HepG2 (cell line): ENCODE data around the gene MLLT10. TPM values are rescaled to one million over a fixed set of nuclear protein-coding genes. Genes with fewer than 3 reads are reported as not detected.

Experiments used
- ARID2 ChIP-seq: sonication (generic); formaldehyde crosslinking; IDR thresholded peaks from 2 replicates; pipeline ENCODE4 v1.8.1; 2022; ENCODE audit warnings: mild to moderate bottlenecking, missing genetic modification reagents, borderline replicate concordance
- ASH2L ChIP-seq: fragments of 300-600, 200-600 bp; sonication (generic); IDR thresholded peaks from 2 replicates; pipeline ENCODE4 v1.7.0; 2017; ENCODE audit warnings: low read depth, mild to moderate bottlenecking, moderate library complexity, mixed read lengths, low read length; ENCODE audit not compliant: insufficient read length
- IRF2 ChIP-seq: IDR thresholded peaks from 2 replicates; pipeline ENCODE4 v1.6.1; 2018; ENCODE audit warnings: missing genetic modification reagents, missing compliant biosample characterization
- RERE ChIP-seq: IDR thresholded peaks from 2 replicates; pipeline ENCODE4 v1.6.1; 2016; ENCODE audit warnings: low read depth, missing genetic modification reagents, missing compliant biosample characterization
- RXRA ChIP-seq: sonication (generic); formaldehyde crosslinking; IDR thresholded peaks from 2 replicates; pipeline ENCODE4 v1.5.1; 2020; ENCODE audit warnings: missing genetic modification reagents
- SNAPC2 ChIP-seq: sonication (generic); formaldehyde crosslinking; IDR thresholded peaks from 2 replicates; pipeline ENCODE4 v1.8.1; 2022; ENCODE audit warnings: mild to moderate bottlenecking, missing genetic modification reagents
- ZNF253 ChIP-seq: sonication (generic); formaldehyde crosslinking; IDR thresholded peaks from 2 replicates; pipeline ENCODE4 v1.8.0; 2022; ENCODE audit warnings: mild to moderate bottlenecking, missing genetic modification reagents, borderline replicate concordance
- ZNF34 ChIP-seq: sonication (generic); formaldehyde crosslinking; IDR thresholded peaks from 2 replicates; pipeline ENCODE4 v1.4.0; 2020; ENCODE audit warnings: mild to moderate bottlenecking, missing genetic modification reagents, borderline replicate concordance
- ZNF704 ChIP-seq: sonication (generic); formaldehyde crosslinking; IDR thresholded peaks from 2 replicates; pipeline ENCODE4 v1.8.1; 2023; ENCODE audit warnings: mild to moderate bottlenecking, inconsistent platforms, moderate library complexity, missing genetic modification reagents, borderline replicate concordance
- ZNF768 ChIP-seq: sonication (generic); formaldehyde crosslinking; IDR thresholded peaks from 2 replicates; pipeline ENCODE4 v1.4.0; 2020; ENCODE audit warnings: missing genetic modification reagents
- ZNF792 ChIP-seq: IDR thresholded peaks from 2 replicates; pipeline ENCODE4 v1.6.1; 2016
- polyA plus RNA-seq, 8 experiments: library from polyadenylated mRNA; depleted of rRNA in 3 of 8; stranded (reverse) in 7 of 8; unstranded in 1 of 8; fragments of >200 nt; fragmentation: Illumina TruSeq in 4 of 8; extraction: Trizol in 4 of 8; gene quantifications; 2 replicates each; pipeline versions ENCODE4 v1.2.1 to v1.2.3, GENCODE V29; 2011 to 2016; ENCODE audit warnings: low read depth in 4 of 8, missing spikeins in 1 of 8, mixed read lengths in 1 of 8; ENCODE audit not compliant: insufficient read depth in 1 of 8
- total RNA-seq, 5 experiments: library from RNA; depleted of rRNA; stranded (reverse); fragments of >200 nt; fragmentation: Illumina TruSeq; extraction: Trizol; gene quantifications; 2 replicates each; pipeline ENCODE4 v1.2.3, GENCODE V29; 2016; ENCODE audit warnings: low read depth in 1 of 5
- TF ChIP-seq, protein P1 (sequence below): sonication (generic); formaldehyde crosslinking; IDR thresholded peaks from 2 replicates; pipeline ENCODE4 v1.4.0; 2020; ENCODE audit warnings: missing genetic modification reagents; ENCODE audit errors: not compliant biosample characterization
- TF ChIP-seq, protein P2 (sequence below): sonication (generic); formaldehyde crosslinking; IDR thresholded peaks from 2 replicates; pipeline ENCODE4 v1.5.0; 2020; ENCODE audit warnings: missing genetic modification reagents
- TF ChIP-seq, protein P3 (sequence below): sonication (generic); formaldehyde crosslinking; IDR thresholded peaks from 2 replicates; pipeline ENCODE4 v1.5.0; 2020; ENCODE audit warnings: mild to moderate bottlenecking, missing genetic modification reagents

MLLT10 gene
- total and polyA plus RNA-seq, 2 of the 13 experiments (the other 11 are each of a cell fraction or from before 2014, with no cell fraction given) = 51.3 to 84.1 TPM

DNA sequence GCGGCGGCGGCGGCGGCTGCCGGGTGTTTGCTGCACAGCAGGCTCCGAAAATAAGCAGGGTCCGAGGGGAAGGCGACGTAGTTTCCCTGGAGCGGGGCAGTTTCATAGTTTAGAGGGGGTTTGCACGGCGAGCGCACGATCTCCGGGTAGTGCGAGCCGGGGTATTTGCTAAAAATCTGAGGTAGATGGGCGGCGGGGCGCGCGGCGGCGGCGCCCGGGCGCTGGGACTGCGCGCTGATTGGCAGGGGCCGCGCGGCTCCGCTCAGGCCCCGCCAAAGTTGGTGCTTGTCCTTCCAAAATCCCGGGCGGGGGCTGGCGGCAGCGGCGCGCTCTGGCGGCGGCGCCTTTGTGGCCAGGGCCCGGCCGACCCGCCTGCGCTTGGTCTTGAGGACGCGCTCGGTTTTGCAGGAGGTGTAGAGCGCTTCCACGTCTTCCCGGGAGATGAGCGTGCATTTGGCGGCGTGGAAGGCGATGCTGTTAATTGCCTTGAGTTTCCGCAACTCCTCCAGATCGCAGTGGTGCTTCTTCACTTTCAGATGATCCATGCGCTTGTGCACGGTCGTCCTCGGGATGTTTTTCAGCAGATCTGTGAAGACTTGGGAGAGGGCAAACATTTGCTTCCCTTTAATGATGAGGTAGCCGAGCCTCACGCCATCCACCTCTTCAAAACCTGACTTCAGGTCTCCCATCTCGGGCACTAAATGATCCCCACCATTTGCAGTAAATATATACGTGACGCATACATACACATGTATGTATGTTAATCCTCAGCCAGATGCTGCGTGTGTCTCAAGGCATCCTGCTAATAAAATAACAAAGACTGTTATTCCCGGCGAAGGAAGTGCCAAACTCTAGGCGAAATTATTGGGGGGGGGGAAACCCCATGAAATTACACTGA is 16.6 kb upstream of the MLLT10 start (continued):
- TF ChIP-seq RERE (CRISPR knock-in tag) = no peak
- TF ChIP-seq RXRA (CRISPR knock-in tag) = no peak
- TF ChIP-seq ZNF34 (CRISPR knock-in tag) = no peak
- peak; percentile 85 for TF ChIP-seq ASH2L
- no peak for TF ChIP-seq ZNF792 (CRISPR knock-in tag)
- TF ChIP-seq ZNF768 (CRISPR knock-in tag) = peak; percentile 17; the same call in 1 of the 2 replicates
- TF ChIP-seq, protein P1, sequence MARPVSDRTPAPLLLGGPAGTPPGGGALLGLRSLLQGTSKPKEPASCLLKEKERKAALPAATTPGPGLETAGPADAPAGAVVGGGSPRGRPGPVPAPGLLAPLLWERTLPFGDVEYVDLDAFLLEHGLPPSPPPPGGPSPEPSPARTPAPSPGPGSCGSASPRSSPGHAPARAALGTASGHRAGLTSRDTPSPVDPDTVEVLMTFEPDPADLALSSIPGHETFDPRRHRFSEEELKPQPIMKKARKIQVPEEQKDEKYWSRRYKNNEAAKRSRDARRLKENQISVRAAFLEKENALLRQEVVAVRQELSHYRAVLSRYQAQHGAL (CRISPR knock-in tag) = no peak
- TF ChIP-seq, protein P2, sequence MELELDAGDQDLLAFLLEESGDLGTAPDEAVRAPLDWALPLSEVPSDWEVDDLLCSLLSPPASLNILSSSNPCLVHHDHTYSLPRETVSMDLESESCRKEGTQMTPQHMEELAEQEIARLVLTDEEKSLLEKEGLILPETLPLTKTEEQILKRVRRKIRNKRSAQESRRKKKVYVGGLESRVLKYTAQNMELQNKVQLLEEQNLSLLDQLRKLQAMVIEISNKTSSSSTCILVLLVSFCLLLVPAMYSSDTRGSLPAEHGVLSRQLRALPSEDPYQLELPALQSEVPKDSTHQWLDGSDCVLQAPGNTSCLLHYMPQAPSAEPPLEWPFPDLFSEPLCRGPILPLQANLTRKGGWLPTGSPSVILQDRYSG (CRISPR knock-in tag) = no peak
- TF ChIP-seq ZNF704 (CRISPR knock-in tag) = no peak
- no peak for TF ChIP-seq IRF2 (CRISPR knock-in tag)
- TF ChIP-seq SNAPC2 (CRISPR knock-in tag) = no peak
- TF ChIP-seq ZNF253 = no peak
- TF ChIP-seq ARID2 (CRISPR knock-in tag) = peak; percentile 80; the same call in 1 of the 2 replicates
- TF ChIP-seq, protein P3, sequence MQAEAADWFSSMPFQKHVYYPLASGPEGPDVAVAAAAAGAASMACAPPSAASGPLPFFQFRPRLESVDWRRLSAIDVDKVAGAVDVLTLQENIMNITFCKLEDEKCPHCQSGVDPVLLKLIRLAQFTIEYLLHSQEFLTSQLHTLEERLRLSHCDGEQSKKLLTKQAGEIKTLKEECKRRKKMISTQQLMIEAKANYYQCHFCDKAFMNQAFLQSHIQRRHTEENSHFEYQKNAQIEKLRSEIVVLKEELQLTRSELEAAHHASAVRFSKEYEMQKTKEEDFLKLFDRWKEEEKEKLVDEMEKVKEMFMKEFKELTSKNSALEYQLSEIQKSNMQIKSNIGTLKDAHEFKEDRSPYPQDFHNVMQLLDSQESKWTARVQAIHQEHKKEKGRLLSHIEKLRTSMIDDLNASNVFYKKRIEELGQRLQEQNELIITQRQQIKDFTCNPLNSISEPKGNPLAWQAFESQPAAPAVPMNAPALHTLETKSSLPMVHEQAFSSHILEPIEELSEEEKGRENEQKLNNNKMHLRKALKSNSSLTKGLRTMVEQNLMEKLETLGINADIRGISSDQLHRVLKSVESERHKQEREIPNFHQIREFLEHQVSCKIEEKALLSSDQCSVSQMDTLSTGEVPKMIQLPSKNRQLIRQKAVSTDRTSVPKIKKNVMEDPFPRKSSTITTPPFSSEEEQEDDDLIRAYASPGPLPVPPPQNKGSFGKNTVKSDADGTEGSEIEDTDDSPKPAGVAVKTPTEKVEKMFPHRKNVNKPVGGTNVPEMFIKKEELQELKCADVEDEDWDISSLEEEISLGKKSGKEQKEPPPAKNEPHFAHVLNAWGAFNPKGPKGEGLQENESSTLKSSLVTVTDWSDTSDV (CRISPR knock-in tag) = no peak
